A549 (cell line): ENCODE results near the gene HOXD8. TPM values are rescaled to one million over a fixed set of nuclear protein-coding genes. Genes with fewer than 3 reads are reported as not detected.

Experiments
- ATAC-seq, 2 experiments: fragments of 200-7000 bp in 1 of 2; fragments of >200 bp in 1 of 2; cut with Nextera tagmentation in 1 of 2; cut with Tn5 transposase in 1 of 2; 3 replicates each; pipeline versions ENCODE4 v1.8.0 to v1.9.1; 2018 to 2020; ENCODE audit warnings: mild to moderate bottlenecking in 1 of 2, moderate library complexity in 1 of 2
- CTCF ChIA-PET: fragments of 300-600 bp; sonication (Branson Sonifier 250); formaldehyde crosslinking; extraction: SDS; loops from one replicate; lab custom pipeline; 2021; ENCODE audit warnings: antibody characterized with exemption, inconsistent platforms; lab: Yijun Ruan, JAX
- POLR2A ChIA-PET: fragments of 350-600 bp; formaldehyde crosslinking; extraction: SDS; loops from one replicate; lab custom pipeline; 2021; ENCODE audit warnings: antibody characterized with exemption, inconsistent platforms; lab: Yijun Ruan, JAX
- DNase-seq, 2 experiments: peaks; one replicate each; pipeline versions ENCODE4 v3.0.0 to v3.0.0-alpha.2; 2011 to 2016; ENCODE audit warnings: low read depth in 1 of 2, low spot score in 1 of 2
- FAIRE-seq: peaks from 2 replicates; lab custom pipeline; 2011; peaks lifted over from hg19 to GRCh38; lab: Jason Lieb, UNC
- H3K27ac ChIP-seq, 2 experiments: fragments of >200 bp; sonication (Bioruptor Twin); formaldehyde crosslinking; 3 replicates each; pipeline ENCODE4 v1.5.1; 2016 to 2017
- H3K4me1 ChIP-seq: fragments of >200 bp; sonication (Bioruptor Twin); formaldehyde crosslinking; 3 replicates; pipeline ENCODE4 v1.6.1; 2016
- H3K4me2 ChIP-seq: fragments of >200 bp; sonication (Bioruptor Twin); formaldehyde crosslinking; 3 replicates; pipeline ENCODE4 v1.6.1; 2016
- H3K4me3 ChIP-seq: fragments of >200 bp; sonication (Bioruptor Twin); formaldehyde crosslinking; 3 replicates; pipeline ENCODE4 v1.5.1; 2016
- H3K9me3 ChIP-seq: fragments of >200 bp; sonication (Bioruptor Twin); formaldehyde crosslinking; 3 replicates; pipeline ENCODE4 v1.6.1; 2016
- ATOH8 ChIP-seq: fragments of 250-450 bp; sonication (Bioruptor Pico); IDR thresholded peaks from 2 replicates; pipeline ENCODE4 v1.5.0; 2020; ENCODE audit warnings: low read depth, mild to moderate bottlenecking, moderate library complexity
- BCL3 ChIP-seq: fragments of >200 bp; sonication (Bioruptor Twin); formaldehyde crosslinking; IDR thresholded peaks from 3 replicates; pipeline ENCODE4 v1.6.1; 2016
- BHLHE40 ChIP-seq: IDR thresholded peaks from 2 replicates; pipeline ENCODE4 v1.6.1; 2012; ENCODE audit warnings: low read depth, low read length, inconsistent platforms
- CBX2 ChIP-seq: fragments of 200-600 bp; sonication (generic); IDR thresholded peaks from 2 replicates; pipeline ENCODE4 v1.6.1; 2016; ENCODE audit warnings: low read depth, mild to moderate bottlenecking, borderline replicate concordance
- CBX8 ChIP-seq: fragments of 200-600 bp; sonication (generic); IDR thresholded peaks from 2 replicates; pipeline ENCODE4 v1.6.1; 2016
- EHF ChIP-seq: fragments of 250-450 bp; sonication (Bioruptor Pico); IDR thresholded peaks from 2 replicates; pipeline ENCODE4 v1.5.0; 2020; ENCODE audit warnings: mild to moderate bottlenecking
- EHMT2 ChIP-seq: fragments of 200-600 bp; sonication (generic); IDR thresholded peaks from 2 replicates; pipeline ENCODE4 v1.6.1; 2016; ENCODE audit warnings: antibody characterized with exemption, low read depth, mild to moderate bottlenecking, moderate library complexity
- EP300 ChIP-seq, 2 experiments: fragments of >200 bp; sonication (Bioruptor Twin); formaldehyde crosslinking; IDR thresholded peaks; 2 replicates in 1 of 2; 3 replicates in 1 of 2; pipeline ENCODE4 v1.6.1; 2016 to 2017
- FOSL2 ChIP-seq, 2 experiments: fragments of 450-650 bp in 1 of 2; fragments of >200 bp in 1 of 2; sonication (Bioruptor Twin) in 1 of 2; formaldehyde crosslinking; IDR thresholded peaks; 2 replicates each; pipeline versions ENCODE4 v1.5.0 to v1.6.1; 2016 to 2020; ENCODE audit warnings: mild to moderate bottlenecking in 1 of 2, moderate library complexity in 1 of 2
- HES2 ChIP-seq: fragments of >200 bp; sonication (Bioruptor Twin); formaldehyde crosslinking; IDR thresholded peaks from 2 replicates; pipeline ENCODE4 v1.6.1; 2016
- HEYL ChIP-seq: fragments of 250-450 bp; sonication (Bioruptor Pico); IDR thresholded peaks from 2 replicates; pipeline ENCODE4 v1.8.0; 2021; ENCODE audit warnings: mild to moderate bottlenecking, moderate library complexity
- HMGXB4 ChIP-seq: fragments of 250-450 bp; sonication (Bioruptor Pico); IDR thresholded peaks from 2 replicates; pipeline ENCODE4 v1.5.0; 2021; ENCODE audit warnings: mild to moderate bottlenecking, moderate library complexity, borderline replicate concordance
- HOXB5 ChIP-seq: fragments of 250-450 bp; sonication (Bioruptor Pico); IDR thresholded peaks from 2 replicates; pipeline ENCODE4 v1.5.0; 2020; ENCODE audit warnings: mild to moderate bottlenecking, moderate library complexity
- JUN ChIP-seq, 2 experiments: fragments of >200 bp; sonication (Bioruptor Twin); formaldehyde crosslinking; IDR thresholded peaks; 2 replicates in 1 of 2; 3 replicates in 1 of 2; pipeline ENCODE4 v1.6.1; 2016 to 2017
- JUNB ChIP-seq: fragments of >200 bp; sonication (Bioruptor Twin); formaldehyde crosslinking; IDR thresholded peaks from 2 replicates; pipeline ENCODE4 v1.6.1; 2016
- KDM5A ChIP-seq: fragments of 200-600 bp; sonication (generic); IDR thresholded peaks from 2 replicates; pipeline ENCODE4 v1.6.1; 2016; ENCODE audit warnings: antibody characterized with exemption, mild to moderate bottlenecking
- MYC ChIP-seq: IDR thresholded peaks from 2 replicates; pipeline ENCODE4 v1.6.1; 2012; ENCODE audit warnings: mild to moderate bottlenecking, inconsistent platforms, low read length, improper control_type of control experiment, borderline replicate concordance
- NFE2L2 ChIP-seq: fragments of 150-350 bp; conservative IDR thresholded peaks from 2 replicates; pipeline ENCODE4 v1.6.1; 2014; ENCODE audit warnings: low read length
- NPAS2 ChIP-seq: fragments of 250-450 bp; sonication (Bioruptor Pico); IDR thresholded peaks from 2 replicates; pipeline ENCODE4 v1.8.0; 2022; ENCODE audit warnings: mild to moderate bottlenecking, moderate library complexity, borderline replicate concordance
- POLR2A ChIP-seq: IDR thresholded peaks from 2 replicates; pipeline ENCODE4 v1.6.1; 2012; ENCODE audit warnings: mild to moderate bottlenecking, low read length
- ZC3H11A ChIP-seq: fragments of 450-650 bp; IDR thresholded peaks from 2 replicates; pipeline ENCODE4 v1.6.1; 2014; ENCODE audit warnings: antibody characterized with exemption, mild to moderate bottlenecking
- ZFP36 ChIP-seq: fragments of 450-650 bp; IDR thresholded peaks from 2 replicates; pipeline ENCODE4 v1.6.1; 2014; ENCODE audit warnings: borderline replicate concordance; ENCODE audit not compliant: partially characterized antibody
- ZSCAN20 ChIP-seq: fragments of 250-450 bp; sonication (Bioruptor Pico); IDR thresholded peaks from 2 replicates; pipeline ENCODE4 v1.8.0; 2022; ENCODE audit warnings: mild to moderate bottlenecking, moderate library complexity
- WGBS: methylation state at CpG from one replicate; pipeline ENCODE4 v1.1.6; 2017; ENCODE audit errors: missing lambda C conversion rate; 5-methylcytosine and 5-hydroxymethylcytosine counted together
- polyA plus RNA-seq, 4 experiments: library from polyadenylated mRNA; depleted of rRNA in 3 of 4; stranded (reverse); fragments of >200 nt; fragmentation: RNase III in 1 of 4; extraction: RNeasy Plus Mini Kit Qiagen cat#74134 plus additional on column Dnase treatment in 1 of 4; gene quantifications; 2 replicates in 3 of 4; 3 replicates in 1 of 4; pipeline ENCODE4 v1.2.3, GENCODE V29; 2011 to 2017
- TF ChIP-seq, protein P1 (sequence below): IDR thresholded peaks from 2 replicates; pipeline ENCODE4 v1.6.1; 2012
- TF ChIP-seq, protein P2 (sequence below): fragments of 200-600 bp; sonication (generic); IDR thresholded peaks from 2 replicates; pipeline ENCODE4 v1.6.1; 2016; ENCODE audit warnings: antibody characterized with exemption, mild to moderate bottlenecking, moderate library complexity
- TF ChIP-seq, protein P3 (sequence below): IDR thresholded peaks from 2 replicates; pipeline ENCODE4 v1.6.1; 2012; ENCODE audit warnings: low read depth, borderline replicate concordance

The HOXD8 gene
- polyA plus RNA-seq, 2 of the 4 experiments (the other 2 are of a cell fraction): 3.8 to 8.5 TPM

GRCh38 chr2:176122683-176123410 lies 6.7 kb upstream of the HOXD8 start, which contains the start of gene HOXD9:
Gene HOXD9, plus strand, starts transcription at chr2:176122719. Its CDS starts 50 bp downstream, at chr2:176122769.
- TF ChIP-seq ZSCAN20 (CRISPR knock-in tag) (no peak), HMGXB4 (no peak), MYC (no peak), JUN (IDR thresholded peaks at IDR 0.05) (no peak), ATOH8 (CRISPR knock-in tag) (no peak), EHF (no peak), HOXB5 (CRISPR knock-in tag) (no peak), CBX8 (no peak), HEYL (CRISPR knock-in tag) (no peak), BHLHE40 (no peak)
- TF ChIP-seq, protein P1, sequence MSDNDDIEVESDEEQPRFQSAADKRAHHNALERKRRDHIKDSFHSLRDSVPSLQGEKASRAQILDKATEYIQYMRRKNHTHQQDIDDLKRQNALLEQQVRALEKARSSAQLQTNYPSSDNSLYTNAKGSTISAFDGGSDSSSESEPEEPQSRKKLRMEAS: no peak
- TF ChIP-seq, protein P2, sequence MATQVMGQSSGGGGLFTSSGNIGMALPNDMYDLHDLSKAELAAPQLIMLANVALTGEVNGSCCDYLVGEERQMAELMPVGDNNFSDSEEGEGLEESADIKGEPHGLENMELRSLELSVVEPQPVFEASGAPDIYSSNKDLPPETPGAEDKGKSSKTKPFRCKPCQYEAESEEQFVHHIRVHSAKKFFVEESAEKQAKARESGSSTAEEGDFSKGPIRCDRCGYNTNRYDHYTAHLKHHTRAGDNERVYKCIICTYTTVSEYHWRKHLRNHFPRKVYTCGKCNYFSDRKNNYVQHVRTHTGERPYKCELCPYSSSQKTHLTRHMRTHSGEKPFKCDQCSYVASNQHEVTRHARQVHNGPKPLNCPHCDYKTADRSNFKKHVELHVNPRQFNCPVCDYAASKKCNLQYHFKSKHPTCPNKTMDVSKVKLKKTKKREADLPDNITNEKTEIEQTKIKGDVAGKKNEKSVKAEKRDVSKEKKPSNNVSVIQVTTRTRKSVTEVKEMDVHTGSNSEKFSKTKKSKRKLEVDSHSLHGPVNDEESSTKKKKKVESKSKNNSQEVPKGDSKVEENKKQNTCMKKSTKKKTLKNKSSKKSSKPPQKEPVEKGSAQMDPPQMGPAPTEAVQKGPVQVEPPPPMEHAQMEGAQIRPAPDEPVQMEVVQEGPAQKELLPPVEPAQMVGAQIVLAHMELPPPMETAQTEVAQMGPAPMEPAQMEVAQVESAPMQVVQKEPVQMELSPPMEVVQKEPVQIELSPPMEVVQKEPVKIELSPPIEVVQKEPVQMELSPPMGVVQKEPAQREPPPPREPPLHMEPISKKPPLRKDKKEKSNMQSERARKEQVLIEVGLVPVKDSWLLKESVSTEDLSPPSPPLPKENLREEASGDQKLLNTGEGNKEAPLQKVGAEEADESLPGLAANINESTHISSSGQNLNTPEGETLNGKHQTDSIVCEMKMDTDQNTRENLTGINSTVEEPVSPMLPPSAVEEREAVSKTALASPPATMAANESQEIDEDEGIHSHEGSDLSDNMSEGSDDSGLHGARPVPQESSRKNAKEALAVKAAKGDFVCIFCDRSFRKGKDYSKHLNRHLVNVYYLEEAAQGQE: no peak
- TF ChIP-seq, protein P3, sequence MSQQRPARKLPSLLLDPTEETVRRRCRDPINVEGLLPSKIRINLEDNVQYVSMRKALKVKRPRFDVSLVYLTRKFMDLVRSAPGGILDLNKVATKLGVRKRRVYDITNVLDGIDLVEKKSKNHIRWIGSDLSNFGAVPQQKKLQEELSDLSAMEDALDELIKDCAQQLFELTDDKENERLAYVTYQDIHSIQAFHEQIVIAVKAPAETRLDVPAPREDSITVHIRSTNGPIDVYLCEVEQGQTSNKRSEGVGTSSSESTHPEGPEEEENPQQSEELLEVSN: no peak
- Histone ChIP-seq H3K27ac (no peak within 1 kb of the TSS), H3K9me3 (no peaks in the 10 kb centered on the region), H3K4me1 (0 out of 3 replicates have a peak, but pooled peaks cover 3% of the 10 kb centered on the region), H3K4me2 (no peak within 1 kb of the TSS), H3K4me3 (no peak within 1 kb of the TSS)
- CTCF ChIA-PET: interaction anchor here (1.9 to 3.7 kb wide), 3 partner anchors 12 to 1026 kb away, joined by 12 to 13 read pairs (median 12); no protein-coding TSS in a partner anchor
- no peak for DNase-seq
- WGBS: 86% methylated on average over 37 of the region's 84 CpGs
- no peak for FAIRE-seq
- POLR2A ChIA-PET: no interaction called here
- no peak for ATAC-seq

DNA sequence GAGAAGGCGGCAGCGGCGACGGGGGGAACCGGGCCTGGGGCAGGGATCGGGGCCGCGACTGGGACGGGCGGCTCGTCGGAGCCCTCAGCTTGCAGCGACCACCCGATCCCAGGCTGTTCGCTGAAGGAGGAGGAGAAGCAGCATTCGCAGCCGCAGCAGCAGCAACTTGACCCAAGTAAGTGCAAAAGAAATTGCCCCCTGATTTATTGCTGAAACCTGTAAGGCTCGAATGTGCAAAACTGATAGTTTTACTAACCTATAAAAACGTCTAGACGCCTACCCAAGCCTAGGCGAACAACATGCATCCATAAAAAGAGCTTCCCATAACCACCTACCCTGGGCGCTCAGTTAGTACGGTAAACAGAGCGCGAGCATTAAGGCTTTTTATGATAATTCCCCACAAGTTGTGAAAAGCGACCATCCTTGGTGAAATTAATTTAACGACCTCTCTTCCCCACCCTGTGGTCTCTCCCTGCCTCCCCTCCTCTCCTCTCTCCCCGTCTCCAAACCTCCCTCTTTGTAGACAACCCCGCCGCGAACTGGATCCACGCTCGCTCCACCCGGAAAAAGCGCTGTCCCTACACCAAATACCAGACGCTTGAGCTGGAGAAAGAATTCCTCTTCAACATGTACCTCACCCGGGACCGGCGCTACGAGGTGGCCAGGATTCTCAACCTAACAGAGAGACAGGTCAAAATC lies 5.9 kb upstream of the HOXD8 start:
- no peak for DNase-seq
- ATAC-seq: no peak
- no peak for FAIRE-seq
- Histone ChIP-seq H3K4me1 (0 out of 3 replicates have a peak, but pooled peaks cover 3% of the 10 kb centered on the region), H3K27ac (no peak overlapping the region), H3K4me2 (no peak overlapping the region), H3K9me3 (no peaks in the 10 kb centered on the region), H3K4me3 (no peak overlapping the region)
- CTCF ChIA-PET: interaction anchor here (0.6 to 5.1 kb wide), 4 partner anchors 13 to 528 kb away, joined by 3 to 46 read pairs (median 3); no protein-coding TSS in a partner anchor
- 79% methylated on average over 39 of the region's 40 CpGs for WGBS
- POLR2A ChIA-PET: no interaction called here
- TF ChIP-seq HES2 (no peak), POLR2A (no peak), KDM5A (no peak), BCL3 (no peak), JUNB (no peak), NFE2L2 (no peak), EHMT2 (no peak), EHF (no peak), NPAS2 (CRISPR knock-in tag) (no peak), EP300 (IDR thresholded peaks at IDR 0.05) (no peak), ZFP36 (no peak), CBX2 (no peak), ZC3H11A (no peak), ATOH8 (CRISPR knock-in tag) (no peak), FOSL2 (IDR thresholded peaks at IDR 0.05) (no peak), FOSL2 (CRISPR knock-in tag; IDR thresholded peaks at IDR 0.05) (no peak)
